ENCODE results near the gene TSHZ2. TPM values are rescaled to one million over a fixed set of nuclear protein-coding genes. Genes with fewer than 3 reads are reported as not detected.

Gene TSHZ2
- total and polyA plus RNA-seq, 2 donors (not counting 1 experiment from before 2014, with no cell fraction given) = 1.00 to 5.7 TPM

DNA sequence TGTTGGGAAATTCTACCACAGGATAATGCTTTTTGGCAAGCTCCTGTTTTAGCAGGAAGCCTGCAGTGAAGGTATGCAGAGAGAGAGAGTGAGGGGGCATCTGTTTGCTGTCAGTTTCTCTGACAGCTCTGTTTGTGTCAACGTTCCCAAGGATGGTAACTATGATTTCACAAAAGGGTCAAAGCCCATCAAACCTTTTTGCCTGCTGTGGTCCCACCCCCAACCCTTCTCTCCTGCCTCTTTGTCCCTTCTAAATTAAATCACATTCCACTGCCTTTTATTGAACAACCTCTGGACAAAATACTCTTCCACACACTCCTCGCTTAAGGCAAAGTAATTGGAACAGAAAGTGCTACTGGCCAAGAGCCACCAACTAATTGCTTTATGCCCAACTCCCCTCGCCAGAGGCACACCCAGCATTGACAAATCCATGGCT is 128.3 kb downstream of the TSHZ2 start:
- ChIA-PET CTCF (no interaction called here), POLR2A (no interaction called here)
- H2AFZ ChIP-seq (ENCODE audit: insufficient read depth, low read depth, low read length, poor library complexity, severe bottlenecking) = no peak overlapping the region
- no peaks in the 10 kb centered on the region for H4K20me1 ChIP-seq (ENCODE audit: control insufficient read depth, insufficient read depth, low read length, poor library complexity, severe bottlenecking)
- DNase-seq (no peak), ATAC-seq (ENCODE audit: low read depth) (no peak)
- no peak overlapping the region for H3K4me2 ChIP-seq (replicated peaks; ENCODE audit: low read depth, low read length, poor library complexity, severe bottlenecking)
- peaks cover 0 to 14% of the 10 kb centered on the region in 2 donors for H3K4me1 ChIP-seq (ENCODE audit: control insufficient read depth in 2 of 2, insufficient read depth in 2 of 2, low read length in 2 of 2)
- peaks cover 17% of the 10 kb centered on the region for H3K4me1 Mint-ChIP-seq
- no peaks in the 10 kb centered on the region for H3K9me3 ChIP-seq (ENCODE audit: control extremely low read depth in 1 of 3, control insufficient read depth in 2 of 3, insufficient read depth in 1 of 3, low read length in 2 of 3)
- no peaks in the 10 kb centered on the region for H3K9me3 Mint-ChIP-seq (ENCODE audit: insufficient read depth)
- no peaks in the 10 kb centered on the region for H3K79me2 ChIP-seq (ENCODE audit: control insufficient read depth, insufficient read depth, low read length)
- no peaks in the 10 kb centered on the region for H3K27me3 ChIP-seq (replicated peaks in 1 of 4; ENCODE audit: control extremely low read depth in 1 of 4, control insufficient read depth in 3 of 4, insufficient read depth in 4 of 4, low read length in 3 of 4)
- H3K4me3 ChIP-seq (ENCODE audit: control extremely low read depth in 1 of 5, extremely low read depth in 1 of 5, insufficient read depth in 1 of 5, low read depth in 2 of 5, low read length in 4 of 5) = no peak overlapping the region
- H3K27ac ChIP-seq (ENCODE audit: low read length in 2 of 2) = no peak overlapping the region
- H3K9ac ChIP-seq (ENCODE audit: low read length) = no peak overlapping the region
- no peak overlapping the region for H3K27ac Mint-ChIP-seq
- intact Hi-C loops (cut with micrococcal nuclease) = no loop called here
- 69% methylated on average over 2 of the region's 3 CpGs for WGBS (ENCODE audit: insufficient coverage)
- H3K36me3 ChIP-seq (replicated peaks in 1 of 2; ENCODE audit: control extremely low read depth in 1 of 2, control insufficient read depth in 1 of 2, extremely low read depth in 1 of 2, insufficient read depth in 2 of 2, low read length in 1 of 2) = no peaks in the 10 kb centered on the region
- TF ChIP-seq EZH2 (IDR thresholded peaks at IDR 0.05; ENCODE audit: borderline replicate concordance, insufficient read depth, low read depth, low read length, poor library complexity, severe bottlenecking) = no peak
- TF ChIP-seq, protein P1, sequence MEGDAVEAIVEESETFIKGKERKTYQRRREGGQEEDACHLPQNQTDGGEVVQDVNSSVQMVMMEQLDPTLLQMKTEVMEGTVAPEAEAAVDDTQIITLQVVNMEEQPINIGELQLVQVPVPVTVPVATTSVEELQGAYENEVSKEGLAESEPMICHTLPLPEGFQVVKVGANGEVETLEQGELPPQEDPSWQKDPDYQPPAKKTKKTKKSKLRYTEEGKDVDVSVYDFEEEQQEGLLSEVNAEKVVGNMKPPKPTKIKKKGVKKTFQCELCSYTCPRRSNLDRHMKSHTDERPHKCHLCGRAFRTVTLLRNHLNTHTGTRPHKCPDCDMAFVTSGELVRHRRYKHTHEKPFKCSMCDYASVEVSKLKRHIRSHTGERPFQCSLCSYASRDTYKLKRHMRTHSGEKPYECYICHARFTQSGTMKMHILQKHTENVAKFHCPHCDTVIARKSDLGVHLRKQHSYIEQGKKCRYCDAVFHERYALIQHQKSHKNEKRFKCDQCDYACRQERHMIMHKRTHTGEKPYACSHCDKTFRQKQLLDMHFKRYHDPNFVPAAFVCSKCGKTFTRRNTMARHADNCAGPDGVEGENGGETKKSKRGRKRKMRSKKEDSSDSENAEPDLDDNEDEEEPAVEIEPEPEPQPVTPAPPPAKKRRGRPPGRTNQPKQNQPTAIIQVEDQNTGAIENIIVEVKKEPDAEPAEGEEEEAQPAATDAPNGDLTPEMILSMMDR (IDR thresholded peaks at IDR 0.05) = no peak
- no peaks in the 10 kb centered on the region for H3K27me3 Mint-ChIP-seq
- no peak overlapping the region for H3K4me3 Mint-ChIP-seq

DNA sequence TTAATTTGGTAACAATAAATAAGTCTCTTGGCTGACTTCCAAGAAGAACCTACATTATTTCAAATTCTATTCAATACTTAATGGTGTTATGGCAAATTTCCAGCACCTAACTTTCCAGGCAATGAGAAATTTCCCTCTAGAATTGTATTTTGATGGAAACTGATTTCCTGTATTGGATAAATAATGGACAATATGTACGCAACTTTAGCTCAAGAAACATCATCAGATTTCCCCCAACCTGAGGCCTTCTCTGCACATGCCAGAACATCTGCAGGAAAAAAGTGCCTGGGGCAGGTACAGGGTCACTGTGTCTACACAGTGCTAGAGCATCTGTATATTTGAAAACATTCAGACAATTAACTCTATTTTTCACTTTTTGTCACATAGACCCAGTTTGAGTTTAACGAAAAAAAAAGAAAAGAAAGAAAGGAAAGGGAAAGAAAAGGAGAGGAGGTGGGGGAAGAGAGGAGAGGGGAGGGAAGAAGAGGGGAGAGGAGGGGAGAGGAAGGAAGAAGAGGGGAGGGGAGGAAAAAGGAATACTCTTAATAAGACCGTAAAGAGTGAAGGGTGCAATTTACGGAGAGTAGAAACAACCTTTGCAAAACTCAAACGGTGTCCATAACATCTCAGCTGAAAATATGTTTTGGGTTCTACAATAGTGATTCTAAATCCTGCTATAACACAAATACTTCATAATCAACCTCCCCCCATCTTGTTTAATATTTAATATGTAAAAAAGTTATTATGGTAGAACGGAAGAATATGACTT is 130.0 kb downstream of the TSHZ2 start:
- no peaks in the 10 kb centered on the region for H3K27me3 Mint-ChIP-seq
- no peak overlapping the region for H3K27ac Mint-ChIP-seq
- ChIA-PET POLR2A (no interaction called here), CTCF (interaction anchor here (0.6 kb wide), 1 partner anchor 1323 kb away, joined by 3 read pairs; no protein-coding TSS in a partner anchor)
- H3K4me3 ChIP-seq (ENCODE audit: control extremely low read depth in 1 of 5, extremely low read depth in 1 of 5, insufficient read depth in 1 of 5, low read depth in 2 of 5, low read length in 4 of 5) = no peak overlapping the region
- no peak overlapping the region for H3K4me2 ChIP-seq (replicated peaks; ENCODE audit: low read depth, low read length, poor library complexity, severe bottlenecking)
- no peaks in the 10 kb centered on the region for H3K36me3 ChIP-seq (replicated peaks in 1 of 2; ENCODE audit: control extremely low read depth in 1 of 2, control insufficient read depth in 1 of 2, extremely low read depth in 1 of 2, insufficient read depth in 2 of 2, low read length in 1 of 2)
- H3K27me3 ChIP-seq (replicated peaks in 1 of 4; ENCODE audit: control extremely low read depth in 1 of 4, control insufficient read depth in 3 of 4, insufficient read depth in 4 of 4, low read length in 3 of 4) = no peaks in the 10 kb centered on the region
- no peak overlapping the region for H2AFZ ChIP-seq (ENCODE audit: insufficient read depth, low read depth, low read length, poor library complexity, severe bottlenecking)
- no peak overlapping the region for H3K27ac ChIP-seq (ENCODE audit: low read length in 2 of 2)
- intact Hi-C loops (cut with micrococcal nuclease) = no loop called here
- H4K20me1 ChIP-seq (ENCODE audit: control insufficient read depth, insufficient read depth, low read length, poor library complexity, severe bottlenecking) = no peaks in the 10 kb centered on the region
- TF ChIP-seq, protein P1 (IDR thresholded peaks at IDR 0.05) = no peak
- no peak for TF ChIP-seq EZH2 (IDR thresholded peaks at IDR 0.05; ENCODE audit: borderline replicate concordance, insufficient read depth, low read depth, low read length, poor library complexity, severe bottlenecking)
- peaks cover 0 to 14% of the 10 kb centered on the region in 2 donors for H3K4me1 ChIP-seq (ENCODE audit: control insufficient read depth in 2 of 2, insufficient read depth in 2 of 2, low read length in 2 of 2)
- WGBS (ENCODE audit: insufficient coverage) = no CpG with 5 or more reads among the region's 6 CpGs
- H3K79me2 ChIP-seq (ENCODE audit: control insufficient read depth, insufficient read depth, low read length) = no peaks in the 10 kb centered on the region
- H3K9me3 Mint-ChIP-seq (ENCODE audit: insufficient read depth) = no peaks in the 10 kb centered on the region
- no peak for DNase-seq
- no peak overlapping the region for H3K9ac ChIP-seq (ENCODE audit: low read length)
- H3K4me1 Mint-ChIP-seq = peaks cover 17% of the 10 kb centered on the region
- no peak for ATAC-seq (ENCODE audit: low read depth)
- H3K9me3 ChIP-seq (ENCODE audit: control extremely low read depth in 1 of 3, control insufficient read depth in 2 of 3, insufficient read depth in 1 of 3, low read length in 2 of 3) = no peaks in the 10 kb centered on the region
- H3K4me3 Mint-ChIP-seq = no peak overlapping the region
